ENCODE measurements around the gene NUDT14. TPM values are rescaled to one million over a fixed set of nuclear protein-coding genes. Genes with fewer than 3 reads are reported as not detected.

The NUDT14 gene
- total RNA-seq, 1 experiment from 2014 or later, result 74.9 TPM

- DNase-seq (ENCODE audit: low spot score), result no peak
Observed at GRCh38 chr14:105146976-105147635, 34.0 kb downstream of the NUDT14 start.

- no peak for DNase-seq (ENCODE audit: low spot score)
Observed at GRCh38 chr14:105146181-105146975, 34.7 kb downstream of the NUDT14 start.

GRCh38 chr14:105145381-105146180, 35.5 kb downstream of the NUDT14 start:
- no peak for DNase-seq (ENCODE audit: low spot score)

DNA sequence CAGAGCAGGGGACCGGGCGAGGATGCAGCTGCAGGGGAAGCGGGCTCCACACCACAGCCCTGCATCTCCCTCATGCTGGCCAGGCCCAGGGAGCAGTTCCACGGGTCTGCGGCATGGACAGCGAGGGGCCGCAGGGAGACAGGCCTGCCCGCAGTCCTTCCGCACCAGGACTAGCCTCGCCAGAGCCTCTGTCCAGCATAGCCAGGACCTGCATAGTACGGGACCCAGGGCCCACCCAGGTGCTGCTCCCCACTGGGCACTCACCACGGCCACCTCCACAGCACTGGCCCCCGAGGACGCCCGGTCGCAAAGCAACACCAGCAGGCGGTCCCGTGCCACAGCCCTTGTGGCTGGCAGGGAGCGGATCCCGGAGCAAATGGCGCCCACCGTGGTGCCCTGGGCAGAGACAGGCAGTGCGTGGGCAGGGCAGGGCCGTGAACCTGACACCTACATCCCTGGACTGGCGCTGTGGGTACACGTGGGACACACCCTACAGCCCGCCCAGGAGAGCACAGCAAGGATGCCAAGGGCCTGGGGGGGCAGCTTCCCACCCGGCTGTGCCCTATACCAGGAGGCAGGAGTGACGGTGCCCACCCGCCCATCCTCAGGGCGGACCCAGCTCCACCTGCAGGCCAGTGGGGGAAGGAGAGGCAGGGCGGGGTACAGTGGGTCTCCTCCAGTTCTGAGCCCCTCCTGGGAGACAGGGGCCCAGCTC, 36.3 kb downstream of the NUDT14 start:
- no peak for DNase-seq (ENCODE audit: low spot score)

GRCh38 chr14:105144026-105144665, 37.0 kb downstream of the NUDT14 start:
- DNase-seq (ENCODE audit: low spot score), result no peak

GRCh38 chr14:105143451-105144025, 37.6 kb downstream of the NUDT14 start:
- no peak for DNase-seq (ENCODE audit: low spot score)

GRCh38 chr14:105142651-105143450, 38.3 kb downstream of the NUDT14 start:
- no peak for DNase-seq (ENCODE audit: low spot score)

DNA sequence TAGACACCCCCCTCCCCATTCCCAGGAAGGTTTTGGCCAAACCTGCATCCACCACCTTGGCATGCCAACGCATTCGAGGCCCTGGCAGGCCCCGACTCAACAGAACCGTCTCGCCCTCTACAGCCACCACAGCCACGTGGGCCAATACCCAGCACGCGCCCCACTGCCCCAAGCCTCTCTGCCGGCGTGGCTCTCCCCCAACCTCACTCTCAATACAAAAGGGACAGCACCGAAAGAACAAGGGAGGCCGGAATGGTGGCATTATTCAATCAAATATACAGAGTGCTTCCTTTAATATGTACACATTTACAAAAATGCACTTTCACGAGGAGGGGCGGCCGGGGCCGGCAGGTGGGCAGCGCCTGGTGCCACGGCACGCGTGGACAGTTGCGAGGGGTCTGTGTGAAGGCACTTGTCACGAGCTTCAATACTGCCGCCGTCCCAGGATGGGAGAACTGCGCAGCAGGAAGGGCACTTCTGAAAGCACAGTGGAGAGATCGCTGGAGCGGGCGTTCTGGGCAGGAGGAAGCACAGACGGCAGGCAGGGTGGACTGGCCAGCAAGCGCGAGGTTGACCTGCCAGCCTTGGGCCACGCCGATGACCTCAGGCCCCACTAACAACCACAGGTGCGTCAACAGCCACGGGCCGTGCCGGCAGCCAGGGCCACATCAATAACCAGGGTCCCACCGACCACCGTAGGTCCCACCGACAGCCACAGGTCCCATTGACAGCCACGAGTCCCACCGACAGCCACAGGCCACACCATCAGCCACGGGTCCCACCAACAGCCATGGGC, 39.4 kb downstream of the NUDT14 start:
- no peak for DNase-seq (ENCODE audit: low spot score)

- DNase-seq (ENCODE audit: low spot score), result no peak
Observed at GRCh38 chr14:105141026-105141425, 40.1 kb downstream of the NUDT14 start.

DNA sequence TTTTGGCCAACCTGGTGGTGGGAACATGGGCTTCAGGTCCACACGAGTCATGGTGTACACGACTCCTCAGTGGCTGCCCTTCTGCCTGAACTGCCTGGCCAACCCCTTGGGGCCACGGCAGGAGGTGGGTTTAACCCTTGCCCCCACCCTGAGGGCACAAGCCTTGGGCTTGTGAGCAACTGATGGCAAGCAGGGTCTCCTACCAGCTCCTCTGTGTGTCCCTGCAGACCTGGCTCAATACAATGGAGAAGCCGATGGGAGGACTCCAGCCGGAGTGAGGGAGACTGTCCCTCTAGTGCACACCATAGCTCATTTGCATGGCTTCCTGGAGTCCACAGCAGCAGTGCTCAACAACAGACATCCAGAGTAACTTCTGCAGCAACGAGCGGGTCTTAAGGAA, 40.5 kb downstream of the NUDT14 start:
- DNase-seq (ENCODE audit: low spot score), result no peak

DNA sequence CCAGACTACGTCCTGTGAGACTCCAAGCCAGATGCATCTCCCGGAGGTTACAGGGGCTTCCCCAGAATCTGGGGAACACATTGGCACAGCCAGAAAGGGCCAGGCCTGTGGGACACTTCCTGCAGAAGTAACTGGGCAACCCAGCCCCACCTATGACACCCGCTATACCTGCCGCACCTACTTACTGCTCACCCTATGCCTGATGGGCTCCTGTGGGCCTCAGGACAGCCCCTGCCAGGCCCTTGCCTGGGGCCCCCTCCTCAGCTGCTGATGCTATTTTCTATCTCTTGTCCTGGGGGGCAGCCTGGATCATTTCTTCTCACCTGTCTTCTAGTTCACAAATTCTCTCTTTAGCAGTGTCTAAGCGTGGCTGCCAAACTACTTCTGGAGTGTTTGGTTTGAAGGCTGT, 41.3 kb downstream of the NUDT14 start:
- DNase-seq (ENCODE audit: low spot score), result no peak

DNA sequence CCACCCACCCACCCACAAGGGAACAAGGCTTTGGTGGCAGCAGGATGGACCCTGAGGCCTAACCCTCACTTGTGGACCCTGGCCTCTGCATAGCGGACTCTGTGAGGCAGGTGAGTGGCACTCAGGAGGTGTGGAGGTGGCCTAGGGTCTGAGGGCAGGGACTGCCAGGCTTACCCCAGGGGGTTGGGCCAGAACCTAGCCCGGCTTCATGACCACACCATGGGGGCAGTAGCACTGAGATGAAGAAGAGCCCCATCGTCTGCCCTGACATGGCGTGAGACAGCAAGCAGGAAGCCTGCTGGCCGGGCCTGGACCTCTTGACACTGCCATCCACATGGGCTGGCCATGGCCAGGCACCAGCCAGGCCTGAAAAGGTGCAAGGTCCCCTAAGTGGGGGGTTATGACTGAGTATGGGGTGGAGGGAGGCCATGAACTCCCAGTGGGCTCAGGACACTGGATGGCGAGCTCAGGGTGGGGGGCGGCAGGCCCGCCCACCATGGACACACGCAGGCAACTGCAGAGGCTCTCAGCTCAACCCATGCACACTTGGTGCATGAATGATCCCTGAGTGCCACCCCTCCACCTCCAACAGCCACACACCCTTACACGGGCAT, 41.8 kb downstream of the NUDT14 start:
- DNase-seq (ENCODE audit: low spot score), result no peak

GRCh38 chr14:105138551-105139111, 42.5 kb downstream of the NUDT14 start:
- no peak for DNase-seq (ENCODE audit: low spot score)

GRCh38 chr14:105138021-105138541, 43.0 kb downstream of the NUDT14 start:
- DNase-seq (ENCODE audit: low spot score), result no peak

GRCh38 chr14:105137481-105138020, 43.6 kb downstream of the NUDT14 start:
- no peak for DNase-seq (ENCODE audit: low spot score)

DNA sequence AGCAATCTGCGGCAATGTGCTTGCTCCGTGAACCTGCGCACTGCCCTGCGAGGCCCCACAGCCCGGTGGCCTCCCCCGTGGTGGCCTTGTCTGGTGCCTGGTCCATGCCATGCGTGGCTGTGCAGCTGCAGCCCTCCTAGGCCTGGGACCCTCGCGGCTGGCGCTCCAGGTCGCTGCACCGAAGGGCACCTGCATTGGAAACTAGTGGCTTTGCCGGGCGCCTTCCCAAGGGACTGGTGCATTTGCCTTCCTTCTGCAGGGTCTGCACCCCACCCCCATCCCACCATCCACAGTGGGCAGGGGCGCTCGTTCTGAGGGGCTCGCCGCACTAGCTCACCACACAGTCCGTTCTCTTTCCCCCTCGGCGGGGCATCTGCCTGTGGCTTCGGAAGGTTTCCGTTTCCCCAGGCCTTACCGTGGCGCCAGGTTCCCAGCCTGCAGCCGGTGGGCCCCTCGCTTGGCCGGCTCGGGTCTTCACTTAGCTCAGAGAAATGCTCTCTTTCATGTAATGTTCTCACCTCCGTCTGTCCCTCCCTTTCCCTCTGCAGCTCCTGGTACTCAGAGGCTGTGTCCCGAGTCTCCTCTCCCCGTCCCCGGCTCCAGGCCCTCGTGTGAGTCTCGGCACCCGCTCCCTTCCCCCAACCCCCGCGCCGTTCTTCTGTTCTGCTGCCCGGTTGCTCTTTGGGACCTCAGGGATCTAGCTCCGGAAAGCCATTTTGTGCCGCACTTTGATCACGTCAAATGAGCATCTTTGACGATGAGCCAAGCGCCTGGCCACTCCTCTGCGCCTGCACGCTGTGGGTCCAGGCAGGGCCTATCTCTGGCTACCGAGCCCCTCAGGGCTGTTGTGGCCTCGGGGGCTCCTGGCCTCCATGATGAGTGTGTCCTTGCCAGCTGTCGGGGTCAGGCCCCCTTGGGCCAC, 44.5 kb downstream of the NUDT14 start:
- no peak for DNase-seq (ENCODE audit: low spot score)

All from HT-29 (cell line).